Lower lobe of right lung (tissue), 2 donors: Measurements from ENCODE around the gene FSHR. TPM values are rescaled to one million over a fixed set of nuclear protein-coding genes. Genes with fewer than 3 reads are reported as not detected.
A peak's percentile ranks its signal among the peaks of the same experiment; 100 is the strongest.

Experiments used
- ATAC-seq, 2 donors: fragments of 200-7000 bp; cut with Tn5 transposase; one replicate each; pipeline ENCODE4 v1.9.1; 2020 to 2022; ENCODE audit warnings: mild to moderate bottlenecking in 2 of 2, moderate library complexity in 2 of 2
- DNase-seq: peaks from one replicate; pipeline ENCODE4 v3.0.0-alpha.2; 2020
- H3K27ac ChIP-seq: fragments of 200-600 bp; one replicate; pipeline ENCODE4 v1.8.0; 2022
- H3K27me3 ChIP-seq: fragments of 200-600 bp; one replicate; pipeline ENCODE4 v1.8.0; 2022; ENCODE audit warnings: low read depth
- H3K36me3 ChIP-seq: fragments of 200-600 bp; one replicate; pipeline ENCODE4 v1.8.0; 2022; ENCODE audit warnings: mild to moderate bottlenecking
- H3K4me1 ChIP-seq: fragments of 200-600 bp; one replicate; pipeline ENCODE4 v1.8.0; 2022
- H3K4me3 ChIP-seq: fragments of 200-600 bp; one replicate; pipeline ENCODE4 v1.8.0; 2022; ENCODE audit warnings: mild to moderate bottlenecking
- H3K9me3 ChIP-seq: fragments of 200-600 bp; one replicate; pipeline ENCODE4 v1.8.0; 2022
- CTCF ChIP-seq: fragments of 200-600 bp; IDR thresholded peaks from one replicate; pipeline ENCODE4 v1.8.0; 2022; ENCODE audit warnings: antibody characterized with exemption, mild to moderate bottlenecking
- intact Hi-C: fragments of 100-400 bp; cut with DNase I; formaldehyde crosslinking; loops from one replicate; pipeline ENCODE4 v1.11.0; 2022
- total RNA-seq: library from RNA; stranded (reverse); fragmentation: NEBNext Ultra II Directional; extraction: Animal tissue kit (Norgen Biotek cat#: 25700); gene quantifications from one replicate; pipeline ENCODE4 v1.2.1, GENCODE V29; 2021
- donor health status: DM: no; HTN: yes; CAD: no; lungs with severe emphysema.

FSHR gene
- total RNA-seq, 1 donor from 2014 or later = not detected

DNA sequence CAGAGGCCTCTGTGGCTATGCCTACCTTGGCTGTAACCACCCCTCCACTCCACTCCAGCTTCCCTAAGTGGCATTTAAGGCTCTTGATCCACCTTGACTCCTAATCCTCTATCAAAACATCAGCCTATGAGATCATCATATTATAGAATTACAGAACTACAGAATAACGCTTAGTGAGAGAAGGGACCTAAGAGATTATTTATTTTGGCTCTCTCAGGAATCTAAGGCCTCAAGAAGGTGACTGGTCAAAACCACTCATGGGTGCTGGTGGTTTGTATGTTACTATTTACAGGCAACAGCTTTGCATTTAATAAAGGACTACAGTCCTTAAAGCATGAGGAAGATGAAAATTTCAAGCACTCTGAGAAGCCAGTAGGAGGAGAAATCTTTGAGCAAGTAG lies 118.8 kb downstream of the FSHR start:
- ATAC-seq = peak; percentile 41 to 62
- Histone ChIP-seq H3K27me3 (no peaks in the 10 kb centered on the region), H3K36me3 (no peaks in the 10 kb centered on the region), H3K4me3 (no peak overlapping the region), H3K27ac (no peak overlapping the region), H3K9me3 (no peaks in the 10 kb centered on the region), H3K4me1 (no peaks in the 10 kb centered on the region)
- no peak for DNase-seq
- no peak for TF ChIP-seq CTCF
- intact Hi-C loops = no loop called here

GRCh38 chr2:49033394-49034185 lies 120.7 kb downstream of the FSHR start:
- no peaks in the 10 kb centered on the region for H3K9me3 ChIP-seq
- intact Hi-C loops = no loop called here
- no peak for DNase-seq
- H3K4me1 ChIP-seq = no peaks in the 10 kb centered on the region
- ATAC-seq = no peak
- no peak overlapping the region for H3K27ac ChIP-seq
- H3K4me3 ChIP-seq = no peak overlapping the region
- no peak for TF ChIP-seq CTCF
- no peaks in the 10 kb centered on the region for H3K36me3 ChIP-seq
- no peaks in the 10 kb centered on the region for H3K27me3 ChIP-seq

DNA sequence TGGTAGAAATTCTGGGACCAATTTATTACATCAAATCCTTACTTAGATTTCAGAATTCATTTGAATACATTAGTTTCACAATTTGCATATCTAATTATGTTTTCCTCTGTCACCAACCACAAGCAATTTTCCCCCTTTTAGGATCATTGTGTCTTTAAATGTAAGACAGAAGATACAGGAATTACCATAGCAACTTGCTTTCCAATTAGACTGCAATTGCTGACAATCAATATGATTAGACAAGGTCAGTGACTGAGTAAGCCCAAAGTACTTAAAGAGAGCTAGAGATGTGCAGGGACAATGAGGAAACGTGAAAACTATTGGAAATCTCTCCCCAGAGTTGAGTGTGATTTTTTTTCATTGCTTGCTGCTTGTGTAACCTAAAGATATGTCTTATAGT lies 121.4 kb downstream of the FSHR start:
- Histone ChIP-seq H3K27me3 (no peaks in the 10 kb centered on the region), H3K4me3 (no peak overlapping the region), H3K9me3 (no peaks in the 10 kb centered on the region), H3K36me3 (no peaks in the 10 kb centered on the region), H3K27ac (no peak overlapping the region), H3K4me1 (no peaks in the 10 kb centered on the region)
- intact Hi-C loops = no loop called here
- TF ChIP-seq CTCF = no peak
- no peak for DNase-seq
- ATAC-seq = no peak

GRCh38 chr2:49032126-49032525 lies 122.2 kb downstream of the FSHR start:
- DNase-seq (no peak), ATAC-seq (no peak)
- Histone ChIP-seq H3K4me1 (no peaks in the 10 kb centered on the region), H3K27me3 (no peaks in the 10 kb centered on the region), H3K27ac (no peak overlapping the region), H3K36me3 (no peaks in the 10 kb centered on the region), H3K4me3 (no peak overlapping the region), H3K9me3 (no peaks in the 10 kb centered on the region)
- intact Hi-C loops = no loop called here
- no peak for TF ChIP-seq CTCF

GRCh38 chr2:49029406-49029805 lies 124.9 kb downstream of the FSHR start:
- no peak for TF ChIP-seq CTCF
- H3K36me3 ChIP-seq = no peaks in the 10 kb centered on the region
- DNase-seq (no peak), ATAC-seq (no peak)
- no peak overlapping the region for H3K4me3 ChIP-seq
- H3K9me3 ChIP-seq = no peaks in the 10 kb centered on the region
- H3K4me1 ChIP-seq = no peaks in the 10 kb centered on the region
- H3K27me3 ChIP-seq = no peaks in the 10 kb centered on the region
- intact Hi-C loops = no loop called here
- no peak overlapping the region for H3K27ac ChIP-seq
